GM12874 (cell line): ENCODE measurements around the gene PSMC3.

Source experiments
- TF ChIP-seq, protein P1 (sequence below): IDR thresholded peaks from 2 replicates; pipeline ENCODE4 v1.5.1; 2011; ENCODE audit warnings: low read depth, mild to moderate bottlenecking, control low read depth, low read length, moderate library complexity; ENCODE audit not compliant: insufficient read depth

The PSMC3 gene

DNA sequence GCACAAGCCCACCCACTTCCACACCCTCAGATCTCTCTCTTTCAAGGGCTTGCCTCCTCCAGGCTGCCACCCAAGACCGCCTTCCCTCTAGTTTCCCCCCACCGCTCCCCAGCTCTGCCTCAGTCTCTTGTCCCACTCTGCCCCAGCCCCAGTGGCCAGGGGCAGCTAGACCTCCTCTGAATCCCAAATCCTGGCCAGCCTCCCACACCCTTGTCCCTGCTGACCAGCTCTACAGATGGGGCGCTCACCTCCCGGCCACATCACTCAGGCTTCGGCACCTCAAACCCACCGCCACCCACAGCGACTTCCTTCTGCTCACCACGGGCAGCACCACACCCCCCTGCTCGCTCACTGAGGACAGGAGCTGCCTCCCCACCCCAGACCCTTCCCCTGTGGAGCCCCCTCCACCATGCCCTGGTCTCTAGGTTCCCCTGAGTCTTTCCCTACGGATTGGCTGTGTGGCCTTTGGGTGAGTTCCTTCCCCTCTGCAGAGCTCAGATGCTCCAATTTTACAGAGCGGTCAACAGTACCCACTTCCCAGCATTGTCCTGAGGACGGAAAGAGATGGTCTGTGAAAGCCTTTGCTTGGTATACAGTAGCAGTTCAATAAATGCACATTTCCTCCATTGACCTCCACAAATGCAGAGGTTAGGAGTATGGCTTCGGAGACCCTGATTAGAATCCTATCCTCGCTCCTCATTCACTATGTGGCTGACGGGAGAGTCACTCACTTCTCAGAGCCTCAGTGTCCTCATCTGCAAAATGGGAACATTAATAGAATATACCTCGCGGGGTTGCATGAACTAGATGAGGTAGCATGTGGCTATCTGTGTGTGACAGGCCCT lies 36.4 kb downstream of the PSMC3 start:
- TF ChIP-seq, protein P1, sequence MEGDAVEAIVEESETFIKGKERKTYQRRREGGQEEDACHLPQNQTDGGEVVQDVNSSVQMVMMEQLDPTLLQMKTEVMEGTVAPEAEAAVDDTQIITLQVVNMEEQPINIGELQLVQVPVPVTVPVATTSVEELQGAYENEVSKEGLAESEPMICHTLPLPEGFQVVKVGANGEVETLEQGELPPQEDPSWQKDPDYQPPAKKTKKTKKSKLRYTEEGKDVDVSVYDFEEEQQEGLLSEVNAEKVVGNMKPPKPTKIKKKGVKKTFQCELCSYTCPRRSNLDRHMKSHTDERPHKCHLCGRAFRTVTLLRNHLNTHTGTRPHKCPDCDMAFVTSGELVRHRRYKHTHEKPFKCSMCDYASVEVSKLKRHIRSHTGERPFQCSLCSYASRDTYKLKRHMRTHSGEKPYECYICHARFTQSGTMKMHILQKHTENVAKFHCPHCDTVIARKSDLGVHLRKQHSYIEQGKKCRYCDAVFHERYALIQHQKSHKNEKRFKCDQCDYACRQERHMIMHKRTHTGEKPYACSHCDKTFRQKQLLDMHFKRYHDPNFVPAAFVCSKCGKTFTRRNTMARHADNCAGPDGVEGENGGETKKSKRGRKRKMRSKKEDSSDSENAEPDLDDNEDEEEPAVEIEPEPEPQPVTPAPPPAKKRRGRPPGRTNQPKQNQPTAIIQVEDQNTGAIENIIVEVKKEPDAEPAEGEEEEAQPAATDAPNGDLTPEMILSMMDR = no peak

DNA sequence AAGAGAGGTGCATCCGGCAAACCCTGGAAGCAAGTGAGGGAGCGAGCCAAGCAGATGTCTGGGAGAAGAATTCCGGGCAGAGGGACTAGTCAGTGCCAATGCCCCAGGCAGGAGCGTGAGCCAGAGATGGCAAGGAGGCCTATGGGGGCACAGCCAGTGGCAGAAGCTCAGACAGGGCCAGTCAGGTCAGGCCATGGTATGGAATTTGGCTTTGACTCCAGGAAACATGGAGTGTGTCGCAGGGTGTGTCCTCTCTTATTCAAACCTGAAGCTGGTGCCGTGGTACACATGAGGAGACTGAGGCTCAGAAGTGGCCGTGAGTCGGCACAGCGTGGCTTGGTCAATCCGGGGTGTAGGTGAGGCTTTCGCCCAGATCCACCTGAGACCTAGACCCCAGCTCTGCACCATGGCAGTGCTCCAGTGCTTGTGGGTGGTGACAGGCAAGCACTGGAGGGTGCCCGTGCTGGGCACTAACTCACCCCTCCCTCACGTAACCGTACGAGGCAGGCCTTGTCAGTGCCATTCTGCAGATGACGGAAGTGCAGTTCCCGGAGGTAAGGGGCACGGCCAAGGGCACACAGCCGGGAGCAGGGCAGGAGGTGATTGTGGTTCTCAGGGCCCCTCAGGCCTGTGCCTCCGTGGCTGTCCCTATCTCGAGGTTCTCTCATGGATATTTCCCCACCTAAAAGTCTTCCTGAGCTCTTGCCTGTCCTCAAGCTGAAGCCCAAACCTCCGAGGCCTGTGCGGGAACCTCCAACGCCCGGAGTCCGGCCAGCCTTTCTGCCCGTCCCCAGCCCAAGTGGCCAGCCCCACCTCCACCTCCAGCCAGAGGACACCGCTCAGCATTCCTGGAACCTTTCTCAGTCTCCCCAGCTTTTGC lies 37.3 kb downstream of the PSMC3 start:
- TF ChIP-seq, protein P1 = no peak

DNA sequence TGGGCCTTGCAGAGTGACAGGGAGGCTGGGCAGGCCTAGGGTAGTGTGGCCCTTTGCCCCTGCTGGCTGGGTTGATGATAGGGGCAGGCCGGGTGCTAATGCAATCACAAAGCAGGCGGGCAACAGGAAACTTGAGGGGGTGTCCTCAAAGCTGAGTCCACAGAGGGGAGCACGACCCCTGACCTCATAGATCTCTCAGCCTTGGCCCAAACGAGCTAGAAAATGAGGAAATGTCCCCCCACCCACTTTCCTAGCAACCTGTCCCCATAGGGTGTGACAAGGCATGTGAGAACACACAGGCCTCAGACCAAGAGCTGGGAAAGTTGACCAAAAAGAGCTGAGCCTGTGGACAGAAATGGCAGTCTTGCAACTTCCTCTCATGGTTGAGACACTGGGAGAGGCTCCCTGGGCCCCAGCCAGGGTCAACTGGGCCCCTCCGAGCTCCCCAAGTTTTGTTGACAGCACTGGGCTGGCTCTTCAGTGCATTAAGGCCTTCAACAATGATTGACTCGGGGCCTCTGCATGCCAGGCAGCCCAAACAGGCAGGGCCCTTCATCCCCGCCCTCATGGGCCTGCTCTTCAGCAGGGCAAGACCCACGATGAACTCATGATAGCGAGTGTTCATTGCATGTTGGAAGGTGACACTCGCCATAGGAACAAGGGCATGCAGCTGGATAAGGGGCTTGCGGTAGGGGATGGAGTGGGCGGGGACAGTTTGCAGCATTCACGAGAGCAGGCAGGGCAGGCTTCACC lies 38.1 kb downstream of the PSMC3 start:
- TF ChIP-seq, protein P1 = no peak

DNA sequence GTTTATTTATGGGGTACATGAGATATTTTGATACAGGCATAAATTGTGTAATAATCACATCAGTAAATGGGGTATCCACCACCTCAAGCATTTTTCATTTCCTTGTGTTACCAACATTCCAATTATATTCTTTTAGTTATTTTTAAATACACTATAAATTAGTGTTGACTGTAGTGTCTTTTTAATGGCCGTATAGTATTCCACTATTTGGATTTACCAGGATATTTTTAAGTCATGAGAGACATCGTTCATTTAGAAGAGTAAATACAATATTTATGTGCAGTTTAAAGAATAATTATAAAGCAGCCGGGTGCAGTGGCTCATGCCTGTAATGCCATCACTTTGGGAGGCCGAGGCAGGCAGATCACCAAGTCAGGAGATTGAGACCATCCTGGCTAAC lies 41.7 kb downstream of the PSMC3 start:
- TF ChIP-seq, protein P1 = no peak

DNA sequence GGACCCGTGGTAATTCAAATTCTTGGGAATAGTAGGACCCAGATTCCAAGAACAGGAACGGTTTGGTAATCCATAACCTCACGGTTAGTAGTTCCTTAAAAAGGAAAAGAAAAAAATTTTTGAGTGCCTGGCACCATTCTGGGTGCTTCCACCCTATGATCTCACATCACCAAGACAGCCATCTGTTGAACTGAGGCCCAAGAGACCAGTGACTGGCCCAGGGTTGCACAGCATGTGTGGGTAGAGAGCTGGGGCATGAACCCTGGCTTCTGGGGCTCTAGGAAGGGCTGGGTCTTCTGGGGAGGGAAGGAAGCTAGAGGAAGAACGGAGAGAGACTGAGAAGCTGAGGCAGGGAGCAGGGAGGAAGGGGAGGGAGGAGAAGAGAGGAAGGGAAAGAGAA lies 43.2 kb downstream of the PSMC3 start:
- TF ChIP-seq, protein P1 = no peak

DNA sequence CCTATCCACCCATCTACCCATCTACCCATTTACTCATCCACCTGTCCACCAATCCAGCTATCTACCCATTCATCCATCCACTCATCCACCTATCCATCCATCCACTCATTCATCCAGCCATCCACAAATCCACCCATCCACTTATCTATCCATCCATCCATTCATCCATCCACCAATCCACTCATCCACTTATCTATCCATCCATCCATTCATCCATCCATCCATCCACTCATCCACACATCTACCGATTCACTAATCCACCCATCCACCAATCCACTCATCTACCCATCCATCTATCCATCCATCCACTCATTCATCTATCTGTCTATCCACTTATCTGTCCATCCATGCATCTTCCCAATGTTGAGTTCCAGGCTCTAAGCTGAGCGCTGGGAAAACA lies 46.2 kb downstream of the PSMC3 start:
- TF ChIP-seq, protein P1 = no peak

DNA sequence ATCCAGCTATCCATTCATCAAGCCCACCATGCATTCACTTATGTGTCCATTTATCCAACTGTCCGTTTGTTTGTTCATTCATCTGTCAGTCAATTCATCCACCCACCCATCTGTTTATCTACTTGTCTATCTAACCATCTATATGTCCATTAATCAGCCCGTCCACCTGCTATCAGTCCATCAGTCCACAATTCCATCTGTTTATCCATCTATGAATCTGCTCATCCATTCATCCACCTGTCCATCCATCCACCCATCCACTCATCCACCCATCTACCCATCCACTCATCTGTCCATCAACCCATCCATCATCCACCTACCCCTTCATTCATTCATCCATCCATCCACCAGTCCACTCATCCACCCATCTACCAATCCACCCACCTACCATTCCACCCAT lies 46.9 kb downstream of the PSMC3 start:
- TF ChIP-seq, protein P1 = no peak
